Activated CD4-positive, alpha-beta T cell treated with anti-CD3 and anti-CD28 coated beads, Interleukin-2, amount 50 U/mL, for 48 hours (primary cell): Measurements from ENCODE around the gene ARHGAP6.

ENCODE experiments used
- DNase-seq, 2 experiments: peaks; one replicate each; pipeline ENCODE4 v3.0.0-alpha.2; 2020

The ARHGAP6 gene

GRCh38 chrX:11665168-11666111 is at the start of gene ARHGAP6:
Gene ARHGAP6 (minus strand): TSS chrX:11665920. CDS start chrX:11664828, 1,092 bp downstream.
- no peak for DNase-seq

GRCh38 chrX:11704725-11705495 is 39.2 kb upstream of the ARHGAP6 start:
- DNase-seq, result no peak

GRCh38 chrX:11703855-11704254 is 38.1 kb upstream of the ARHGAP6 start:
- no peak for DNase-seq

- DNase-seq, result no peak
These were observed 37.4 kb upstream of the ARHGAP6 start for GRCh38 chrX:11702965-11703631.

- DNase-seq, result no peak
These were observed 36.7 kb upstream of the ARHGAP6 start for GRCh38 chrX:11702420-11702819.

- DNase-seq, result no peak
These were observed 33.0 kb upstream of the ARHGAP6 start for GRCh38 chrX:11698702-11699101.

- DNase-seq, result no peak
These were observed 22.5 kb upstream of the ARHGAP6 start for GRCh38 chrX:11688201-11688600.

- DNase-seq, result no peak
These were observed 21.4 kb upstream of the ARHGAP6 start for GRCh38 chrX:11687157-11687556.

- no peak for DNase-seq
These were observed 17.3 kb upstream of the ARHGAP6 start for GRCh38 chrX:11683057-11683456.

- DNase-seq, result no peak
These were observed 12.4 kb upstream of the ARHGAP6 start for GRCh38 chrX:11678158-11678557.

- no peak for DNase-seq
These were observed 6.5 kb upstream of the ARHGAP6 start for GRCh38 chrX:11672213-11672612.

- no peak for DNase-seq
These were observed 4.6 kb upstream of the ARHGAP6 start for GRCh38 chrX:11670316-11670715.

GRCh38 chrX:11666952-11667685 is 1.4 kb upstream of the ARHGAP6 start:
- DNase-seq, result no peak

GRCh38 chrX:11666164-11666563 is 444 bp upstream of the ARHGAP6 start:
- no peak for DNase-seq

GRCh38 chrX:11664211-11665167 is 1.2 kb downstream of the ARHGAP6 start:
- DNase-seq, result no peak

- DNase-seq, result no peak
These were observed 1.9 kb downstream of the ARHGAP6 start for GRCh38 chrX:11663875-11664210.

GRCh38 chrX:11655282-11656015 is 10.3 kb downstream of the ARHGAP6 start:
- no peak for DNase-seq

- DNase-seq, result no peak
These were observed 16.8 kb downstream of the ARHGAP6 start for GRCh38 chrX:11648705-11649519.

GRCh38 chrX:11647138-11647537 is 18.6 kb downstream of the ARHGAP6 start:
- no peak for DNase-seq
